Lower leg skin (tissue), 4 donors: ENCODE results near the gene MED29. TPM values are rescaled to one million over a fixed set of nuclear protein-coding genes. Genes with fewer than 3 reads are reported as not detected.
A peak's percentile ranks its signal among the peaks of the same experiment; 100 is the strongest.

Experiments used
- DNase-seq, 2 donors: peaks; one replicate each; pipeline ENCODE4 v3.0.0-alpha.2; 2019; ENCODE audit warnings: low spot score in 2 of 2
- H3K4me3 ChIP-seq: fragments of 200-600 bp; sonication (generic); 2 replicates; pipeline ENCODE4 v1.5.1; 2017; ENCODE audit warnings: mild to moderate bottlenecking, low read depth; ENCODE audit not compliant: poor library complexity, severe bottlenecking
- POLR2A ChIP-seq, 2 donors: fragments of 450-650 bp; IDR thresholded peaks; one replicate each; pipeline ENCODE4 v1.6.1; 2016 to 2017; ENCODE audit warnings: antibody characterized with exemption in 2 of 2, mild to moderate bottlenecking in 1 of 2, moderate library complexity in 1 of 2
- WGBS, 2 donors: methylation state at CpG; one replicate each; pipeline ENCODE4 v1.1.5; 2018; 5-methylcytosine and 5-hydroxymethylcytosine counted together
- intact Hi-C: fragments of 100-400 bp; cut with DNase I; formaldehyde crosslinking; loops from one replicate; pipeline ENCODE4 v1.15.0; 2023; ENCODE audit warnings: low total_unique reads
- total RNA-seq, 4 donors: library from RNA; depleted of rRNA; stranded (reverse); fragments of >200 nt; gene quantifications; one replicate each; pipeline ENCODE4 v1.1.0, GENCODE V29; 2016
- TF ChIP-seq, protein P1 (sequence below), 3 donors: fragments of 450-650 bp; IDR thresholded peaks; one replicate each; pipeline ENCODE4 v1.5.1; 2016; ENCODE audit warnings: antibody characterized with exemption in 3 of 3, mild to moderate bottlenecking in 3 of 3, moderate library complexity in 2 of 3

MED29 gene, protein sequence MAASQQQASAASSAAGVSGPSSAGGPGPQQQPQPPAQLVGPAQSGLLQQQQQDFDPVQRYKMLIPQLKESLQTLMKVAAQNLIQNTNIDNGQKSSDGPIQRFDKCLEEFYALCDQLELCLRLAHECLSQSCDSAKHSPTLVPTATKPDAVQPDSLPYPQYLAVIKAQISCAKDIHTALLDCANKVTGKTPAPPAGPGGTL
- 10 to 100 TPM; 30.3 to 35.8 (median 33.3) TPM for total RNA-seq

DNA sequence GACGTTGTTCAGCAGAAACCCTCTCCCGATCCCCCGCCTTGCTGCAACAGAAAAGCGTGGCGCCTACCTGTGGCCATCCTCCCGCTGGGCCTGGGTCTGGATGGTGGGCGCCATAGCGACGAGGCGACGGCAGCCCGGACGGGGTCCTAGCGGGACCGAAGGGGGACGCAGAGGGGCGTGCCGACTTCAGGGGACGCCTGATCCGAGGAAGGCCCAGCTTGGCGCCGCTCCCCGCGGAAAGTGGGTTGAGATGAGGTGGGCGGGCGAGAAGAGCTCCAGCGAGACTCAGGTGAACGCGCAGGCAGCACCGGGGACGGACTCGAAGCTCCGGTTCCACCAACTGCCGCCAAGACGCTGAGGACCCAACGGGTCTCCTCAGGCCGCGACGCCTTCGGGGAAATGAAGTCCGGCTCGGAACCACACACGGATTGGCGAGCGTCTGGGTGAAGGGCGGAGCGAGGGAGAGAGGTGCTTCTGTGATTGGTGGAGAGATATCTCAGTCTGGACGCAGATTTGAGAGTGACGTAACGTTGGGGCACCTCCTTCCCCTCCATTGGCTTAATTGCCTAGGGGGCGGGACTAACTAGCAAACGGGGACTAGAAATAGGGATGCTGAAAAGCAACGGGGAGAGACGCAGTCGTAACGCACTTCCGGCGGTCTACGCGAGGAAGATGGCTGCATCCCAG is at the start of gene MED29, which contains the start of gene PAF1:
Gene MED29 (plus strand): TSS at position 628 of the 687 bp plus-strand sequence. CDS start 45 bp downstream, at position 673.
Gene PAF1 (minus strand): TSS at position 356 of the 687 bp plus-strand sequence. CDS start 242 bp downstream, at position 114.
- DNase-seq, result peak; percentile 99
- WGBS, 2 donors, result 0% methylated on average over 60 of the region's 60 CpGs

DNA sequence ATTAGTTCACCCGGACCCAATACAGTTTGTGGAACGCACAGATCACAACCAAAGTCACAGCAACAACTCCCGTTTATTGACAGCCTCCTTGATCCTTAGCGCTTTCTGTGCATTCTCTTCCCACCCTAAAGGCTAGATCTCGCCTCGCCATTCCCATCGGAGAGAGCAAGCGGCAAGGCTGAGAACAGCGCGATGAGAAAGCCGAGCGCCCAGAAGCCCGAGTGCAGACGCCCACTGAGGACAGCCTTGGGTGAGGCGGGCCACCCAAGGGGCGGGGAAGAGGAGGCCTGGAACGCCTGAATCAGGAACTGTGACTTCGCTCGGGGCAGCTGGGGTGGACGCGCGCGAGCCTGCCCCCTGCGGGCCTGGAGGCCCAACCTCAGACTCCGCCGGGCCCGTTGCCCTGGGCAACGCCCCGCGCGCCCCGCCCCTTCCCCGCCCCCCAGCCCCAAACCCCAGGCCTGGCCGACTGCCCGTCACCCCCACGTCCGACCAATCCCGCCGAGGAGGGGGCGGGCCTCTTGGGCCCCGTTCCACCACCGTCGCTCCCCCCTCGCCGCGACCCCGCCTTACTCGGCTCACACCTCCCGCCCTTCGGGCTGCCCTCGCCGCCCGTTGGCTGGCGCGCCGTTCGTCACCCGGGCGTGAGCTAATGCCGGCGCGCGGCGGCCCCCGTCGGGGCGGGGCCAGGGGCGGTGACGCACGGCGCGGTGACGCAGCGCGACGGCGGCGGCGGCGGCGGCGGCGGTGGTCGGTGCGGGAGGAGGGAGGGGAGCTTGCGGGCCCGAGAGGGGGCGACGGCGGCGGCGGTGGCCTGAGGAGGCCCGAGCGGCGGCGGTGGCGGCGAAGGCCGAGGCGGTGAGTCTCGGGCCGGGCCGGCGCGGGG is 49.2 kb upstream of the MED29 start, which contains the start of gene SAMD4B:
Gene SAMD4B (plus strand): TSS at position 703 of the 886 bp plus-strand sequence. CDS start 14,473 bp downstream, outside the sequence.
- DNase-seq, result peak; percentile 97 to 100
- 1% methylated on average over 16 to 71 of the region's 105 CpGs for WGBS, 2 donors
- TF ChIP-seq, protein P1, sequence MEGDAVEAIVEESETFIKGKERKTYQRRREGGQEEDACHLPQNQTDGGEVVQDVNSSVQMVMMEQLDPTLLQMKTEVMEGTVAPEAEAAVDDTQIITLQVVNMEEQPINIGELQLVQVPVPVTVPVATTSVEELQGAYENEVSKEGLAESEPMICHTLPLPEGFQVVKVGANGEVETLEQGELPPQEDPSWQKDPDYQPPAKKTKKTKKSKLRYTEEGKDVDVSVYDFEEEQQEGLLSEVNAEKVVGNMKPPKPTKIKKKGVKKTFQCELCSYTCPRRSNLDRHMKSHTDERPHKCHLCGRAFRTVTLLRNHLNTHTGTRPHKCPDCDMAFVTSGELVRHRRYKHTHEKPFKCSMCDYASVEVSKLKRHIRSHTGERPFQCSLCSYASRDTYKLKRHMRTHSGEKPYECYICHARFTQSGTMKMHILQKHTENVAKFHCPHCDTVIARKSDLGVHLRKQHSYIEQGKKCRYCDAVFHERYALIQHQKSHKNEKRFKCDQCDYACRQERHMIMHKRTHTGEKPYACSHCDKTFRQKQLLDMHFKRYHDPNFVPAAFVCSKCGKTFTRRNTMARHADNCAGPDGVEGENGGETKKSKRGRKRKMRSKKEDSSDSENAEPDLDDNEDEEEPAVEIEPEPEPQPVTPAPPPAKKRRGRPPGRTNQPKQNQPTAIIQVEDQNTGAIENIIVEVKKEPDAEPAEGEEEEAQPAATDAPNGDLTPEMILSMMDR (IDR thresholded peaks at IDR 0.05), result peak in 1 of 3 donors; percentile 28
- TF ChIP-seq POLR2A (IDR thresholded peaks at IDR 0.05), result peak in 1 of 2 donors; percentile 42
- H3K4me3 ChIP-seq, result peak within 1 kb of the TSS; percentile 73
- intact Hi-C loops, result no loop called here

More for the DNA sequence above, at the start of gene MED29, which contains the start of gene PAF1:
- peak within 1 kb of the TSS; percentile 89 for H3K4me3 ChIP-seq
- intact Hi-C loops, result no loop called here
- TF ChIP-seq, protein P1 (IDR thresholded peaks at IDR 0.05), result no peak
- TF ChIP-seq POLR2A (IDR thresholded peaks at IDR 0.05), result peak in 1 of 2 donors; percentile 40

DNA sequence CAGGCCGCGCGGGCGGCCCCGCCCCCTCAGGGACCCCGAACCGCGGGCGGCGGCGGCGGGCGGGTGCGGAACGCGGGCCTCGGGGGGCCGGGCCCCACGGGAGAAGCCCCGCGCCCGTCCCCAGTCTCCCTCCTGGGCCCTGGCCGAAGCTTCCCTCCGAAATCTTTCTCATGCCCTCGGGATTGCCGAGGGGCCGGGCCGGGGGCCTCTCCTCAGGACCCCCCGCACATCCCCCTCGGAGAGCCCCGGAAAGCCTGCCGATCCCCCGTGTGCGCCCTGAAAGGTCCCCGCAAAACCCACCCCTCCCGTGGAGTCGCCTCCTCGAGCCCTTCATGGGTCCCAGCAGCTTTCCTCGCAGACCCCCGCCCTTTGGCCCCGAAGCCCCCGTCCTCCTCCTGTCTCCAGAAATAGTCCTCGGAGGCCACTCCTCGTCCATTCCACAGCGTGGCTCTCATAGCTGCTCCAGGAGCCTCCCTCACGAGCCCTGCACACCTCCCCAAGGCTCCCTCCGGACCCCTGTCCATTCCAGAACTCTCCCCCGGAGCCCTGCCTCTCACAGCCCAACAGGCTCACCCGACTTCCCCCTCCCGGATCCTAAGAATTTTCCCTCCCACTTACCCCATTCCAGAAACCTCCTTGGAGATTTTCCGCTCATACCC is 48.4 kb upstream of the MED29 start:
- H3K4me3 ChIP-seq, result peak overlapping the region; percentile 73
- intact Hi-C loops, result no loop called here
- TF ChIP-seq, protein P1 (IDR thresholded peaks at IDR 0.05), result no peak
- TF ChIP-seq POLR2A (IDR thresholded peaks at IDR 0.05), result no peak
- WGBS, 2 donors, result 2% methylated on average over 21 to 43 of the region's 51 CpGs
- no peak for DNase-seq

DNA sequence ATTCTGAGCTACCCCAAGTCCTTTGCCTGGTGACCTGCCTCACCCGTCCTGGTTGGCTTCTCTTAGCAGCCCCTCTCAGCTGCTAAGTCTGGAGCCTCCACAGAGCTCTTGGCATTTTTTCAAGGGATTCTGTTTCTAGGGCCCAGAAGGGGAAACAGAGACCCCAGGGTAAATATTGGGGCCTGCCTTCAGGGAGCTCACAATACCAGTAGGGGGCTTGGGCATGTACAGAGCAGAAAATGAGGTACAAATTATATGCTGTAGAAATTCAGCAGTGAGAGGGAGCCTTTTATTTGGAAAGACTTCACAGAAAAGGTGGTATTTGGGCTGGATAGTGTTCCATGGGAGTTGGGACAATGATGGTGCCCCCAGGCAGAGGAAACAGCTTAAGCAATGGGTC is 45.2 kb upstream of the MED29 start:
- intact Hi-C loops, result no loop called here
- no peak overlapping the region for H3K4me3 ChIP-seq
- no peak for TF ChIP-seq POLR2A (IDR thresholded peaks at IDR 0.05)
- TF ChIP-seq, protein P1 (IDR thresholded peaks at IDR 0.05), result no peak
- no peak for DNase-seq
- 74 to 82% methylated on average over 1 of the region's 1 CpG for WGBS, 2 donors
